PFSK-1 (cell line): ENCODE results near the gene CCDC88C.

Experiments used
- FOXP2 ChIP-seq: optimal IDR thresholded peaks from 2 replicates; pipeline ENCODE3; 2011; ENCODE audit warnings: borderline replicate concordance, control low read depth, inconsistent platforms; ENCODE audit not compliant: insufficient read depth; ENCODE audit errors: extremely low read length, extremely low read depth
- POLR2AphosphoS5 ChIP-seq: IDR thresholded peaks from 2 replicates; pipeline ENCODE4 v1.6.1; 2012; ENCODE audit warnings: low read depth, mild to moderate bottlenecking, control low read depth, low read length, moderate library complexity
- SIN3A ChIP-seq: IDR thresholded peaks from 2 replicates; pipeline ENCODE4 v1.6.1; 2012; ENCODE audit warnings: mild to moderate bottlenecking, low read length, moderate library complexity, borderline replicate concordance; ENCODE audit not compliant: insufficient read depth
- TAF1 ChIP-seq: IDR thresholded peaks from 2 replicates; pipeline ENCODE4 v1.6.1; 2012; ENCODE audit warnings: low read length, control low read depth, borderline replicate concordance; ENCODE audit not compliant: insufficient read depth
- TF ChIP-seq, protein P1 (sequence below), 2 experiments: IDR thresholded peaks; 2 replicates each; pipeline versions ENCODE4 v1.6.1 to v1.8.0; 2011 to 2012; ENCODE audit warnings: low read depth in 2 of 2, low read length in 2 of 2, control low read depth in 1 of 2, inconsistent platforms in 1 of 2, mild to moderate bottlenecking in 1 of 2, moderate library complexity in 1 of 2; ENCODE audit not compliant: insufficient read depth in 1 of 2

Gene CCDC88C

GRCh38 chr14:91409928-91410718 is 7.5 kb downstream of the CCDC88C start:
- TF ChIP-seq SIN3A (no peak), TAF1 (no peak), FOXP2 (no peak), POLR2AphosphoS5 (no peak)
- TF ChIP-seq, protein P1, sequence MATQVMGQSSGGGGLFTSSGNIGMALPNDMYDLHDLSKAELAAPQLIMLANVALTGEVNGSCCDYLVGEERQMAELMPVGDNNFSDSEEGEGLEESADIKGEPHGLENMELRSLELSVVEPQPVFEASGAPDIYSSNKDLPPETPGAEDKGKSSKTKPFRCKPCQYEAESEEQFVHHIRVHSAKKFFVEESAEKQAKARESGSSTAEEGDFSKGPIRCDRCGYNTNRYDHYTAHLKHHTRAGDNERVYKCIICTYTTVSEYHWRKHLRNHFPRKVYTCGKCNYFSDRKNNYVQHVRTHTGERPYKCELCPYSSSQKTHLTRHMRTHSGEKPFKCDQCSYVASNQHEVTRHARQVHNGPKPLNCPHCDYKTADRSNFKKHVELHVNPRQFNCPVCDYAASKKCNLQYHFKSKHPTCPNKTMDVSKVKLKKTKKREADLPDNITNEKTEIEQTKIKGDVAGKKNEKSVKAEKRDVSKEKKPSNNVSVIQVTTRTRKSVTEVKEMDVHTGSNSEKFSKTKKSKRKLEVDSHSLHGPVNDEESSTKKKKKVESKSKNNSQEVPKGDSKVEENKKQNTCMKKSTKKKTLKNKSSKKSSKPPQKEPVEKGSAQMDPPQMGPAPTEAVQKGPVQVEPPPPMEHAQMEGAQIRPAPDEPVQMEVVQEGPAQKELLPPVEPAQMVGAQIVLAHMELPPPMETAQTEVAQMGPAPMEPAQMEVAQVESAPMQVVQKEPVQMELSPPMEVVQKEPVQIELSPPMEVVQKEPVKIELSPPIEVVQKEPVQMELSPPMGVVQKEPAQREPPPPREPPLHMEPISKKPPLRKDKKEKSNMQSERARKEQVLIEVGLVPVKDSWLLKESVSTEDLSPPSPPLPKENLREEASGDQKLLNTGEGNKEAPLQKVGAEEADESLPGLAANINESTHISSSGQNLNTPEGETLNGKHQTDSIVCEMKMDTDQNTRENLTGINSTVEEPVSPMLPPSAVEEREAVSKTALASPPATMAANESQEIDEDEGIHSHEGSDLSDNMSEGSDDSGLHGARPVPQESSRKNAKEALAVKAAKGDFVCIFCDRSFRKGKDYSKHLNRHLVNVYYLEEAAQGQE (IDR thresholded peaks at IDR 0.05; ENCODE audit: insufficient read depth in 1 of 2, low read depth in 2 of 2, low read length in 2 of 2) = no peak

DNA sequence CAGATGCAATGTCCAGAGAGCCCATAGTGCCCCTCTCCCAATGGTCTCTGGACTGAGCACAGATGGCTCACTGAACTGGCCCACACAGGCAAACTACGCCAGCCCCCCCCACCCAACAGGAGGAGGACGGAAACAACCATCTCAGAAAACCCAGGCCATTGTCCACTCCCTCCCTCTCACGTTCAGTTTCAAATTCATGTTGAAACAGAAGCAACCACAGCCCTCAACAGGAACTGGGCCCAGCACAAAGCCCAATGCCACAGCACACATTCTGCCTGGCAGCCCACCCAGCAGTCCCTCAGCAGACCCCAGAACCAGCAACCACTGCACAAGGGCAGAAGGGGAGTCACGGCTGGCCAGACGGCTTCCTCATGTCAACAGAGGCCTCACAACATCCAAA is 10.6 kb downstream of the CCDC88C start:
- TF ChIP-seq SIN3A (no peak), POLR2AphosphoS5 (no peak), FOXP2 (no peak)
- TF ChIP-seq, protein P1 (IDR thresholded peaks at IDR 0.05; ENCODE audit: insufficient read depth in 1 of 2, low read depth in 2 of 2, low read length in 2 of 2) = no peak

DNA sequence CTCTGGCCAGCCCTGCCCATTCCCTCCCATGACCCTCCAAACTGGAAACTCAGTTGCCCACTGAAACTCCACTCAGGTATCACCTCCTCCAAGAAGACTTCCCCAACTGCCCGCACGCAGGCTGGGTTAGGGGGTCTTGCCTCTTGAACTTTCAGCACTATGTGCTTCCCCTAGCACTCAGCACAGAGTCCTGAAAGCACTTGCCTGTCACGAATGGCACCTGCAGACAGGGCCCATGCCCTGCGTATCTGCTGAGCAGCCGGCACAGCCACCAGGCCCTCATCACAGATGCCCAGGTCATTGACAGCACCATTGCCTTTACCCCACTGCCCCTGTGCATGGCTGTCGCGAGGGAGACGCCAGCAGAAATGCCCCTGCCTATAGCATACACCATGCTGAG is 11.2 kb downstream of the CCDC88C start:
- TF ChIP-seq POLR2AphosphoS5 (no peak), TAF1 (no peak), FOXP2 (no peak), SIN3A (no peak)
- TF ChIP-seq, protein P1 (IDR thresholded peaks at IDR 0.05; ENCODE audit: insufficient read depth in 1 of 2, low read depth in 2 of 2, low read length in 2 of 2) = no peak

- TF ChIP-seq SIN3A (no peak), FOXP2 (no peak), POLR2AphosphoS5 (no peak), TAF1 (no peak)
- TF ChIP-seq, protein P1 (IDR thresholded peaks at IDR 0.05; ENCODE audit: insufficient read depth in 1 of 2, low read depth in 2 of 2, low read length in 2 of 2) = no peak
Observed at GRCh38 chr14:91405724-91406435, 11.7 kb downstream of the CCDC88C start.
